HT1080 (cell line): Measurements from ENCODE around the gene KCNIP2. TPM values are rescaled to one million over a fixed set of nuclear protein-coding genes. Genes with fewer than 3 reads are reported as not detected.
"Not testable (repeated sequence)": the region's sequence is repeated elsewhere in the genome, so short reads cannot be mapped to it uniquely, and the experiment has no call there.

Experiments used
- DNase-seq: peaks from one replicate; pipeline ENCODE4 v3.0.0-alpha.2; 2015; ENCODE audit warnings: low read depth
- total RNA-seq: library from RNA; depleted of rRNA; stranded (reverse); fragments of >200 nt; shearing (Covaris generic); gene quantifications from 2 replicates; pipeline ENCODE4 v1.2.3, GENCODE V29; 2014

KCNIP2 gene
- total RNA-seq, 1 experiment from 2014 or later, result 1.2 TPM

DNA sequence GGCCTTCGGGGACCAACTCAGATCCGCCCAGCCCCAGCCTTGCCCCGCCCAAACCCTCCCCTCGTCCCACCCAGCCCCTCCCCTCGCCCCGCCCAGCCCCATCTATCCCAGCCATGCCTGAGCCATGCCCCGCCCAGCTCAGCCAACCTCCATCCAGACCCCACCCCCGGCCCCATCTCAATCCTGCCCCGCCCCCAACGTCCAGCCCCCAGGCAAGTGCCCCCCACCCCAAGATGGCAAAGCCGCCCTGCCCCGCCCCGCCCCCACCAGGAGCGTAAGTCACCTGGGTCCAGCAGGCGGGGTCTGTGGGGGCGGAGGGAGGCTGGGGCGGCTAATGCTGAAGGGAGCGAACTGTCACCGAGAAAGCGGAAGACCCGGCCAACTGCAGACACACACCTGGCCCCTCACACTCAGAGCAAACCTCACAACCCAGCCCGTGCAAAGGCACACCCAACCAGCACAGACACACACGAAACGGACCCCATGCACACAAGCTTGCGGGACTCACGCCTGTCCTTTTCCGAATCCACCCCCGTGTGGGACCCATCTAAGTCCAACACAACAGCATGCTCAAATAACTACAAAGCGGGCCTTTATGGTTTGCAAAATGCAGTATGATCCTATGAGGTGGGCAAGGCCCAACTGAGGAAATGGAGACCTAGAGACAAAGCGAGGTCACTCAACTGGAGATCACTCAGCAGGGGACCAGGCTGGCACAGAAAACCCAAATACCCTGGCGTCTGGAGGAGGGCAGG lies 13.9 kb downstream of the KCNIP2 start:
- DNase-seq, result no peak

DNA sequence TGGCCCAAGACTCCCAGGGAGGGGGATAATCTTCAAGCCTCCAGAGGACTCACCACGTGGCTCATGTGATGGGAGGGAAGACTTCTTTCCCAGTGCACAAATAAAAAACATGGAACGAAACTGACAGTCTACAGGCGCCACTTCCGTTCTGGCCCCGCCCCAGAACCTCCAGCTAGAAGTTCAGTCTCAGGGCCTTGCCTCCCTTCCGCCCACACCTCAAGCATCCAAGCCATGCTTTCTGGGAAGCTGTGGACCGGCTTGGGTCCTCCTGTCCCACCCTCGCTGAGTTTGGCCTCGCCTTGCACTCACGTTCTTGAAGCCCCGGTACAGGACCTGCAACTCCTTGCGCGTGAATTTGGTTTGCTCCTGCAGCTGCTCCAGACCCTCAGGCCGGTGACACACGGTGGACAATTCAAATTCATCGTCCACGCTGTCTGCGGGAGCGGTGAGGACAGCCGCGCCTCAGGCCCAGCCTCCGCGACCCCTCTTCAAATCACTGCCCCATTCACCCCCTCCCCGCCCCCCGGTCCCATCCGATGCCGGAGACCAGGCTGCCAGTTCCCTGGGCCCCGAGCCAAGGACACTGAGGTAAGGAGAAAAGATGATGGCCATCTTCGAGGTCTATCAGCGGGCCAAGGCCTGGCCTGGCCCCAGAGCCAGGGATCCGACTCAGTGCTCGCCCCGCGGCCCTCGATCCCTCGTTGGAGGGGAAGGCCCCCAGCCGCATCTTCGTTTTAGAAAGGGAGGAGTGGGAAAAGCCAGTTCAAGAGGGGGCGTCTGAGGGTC lies 14.6 kb downstream of the KCNIP2 start:
- DNase-seq, result no peak

DNA sequence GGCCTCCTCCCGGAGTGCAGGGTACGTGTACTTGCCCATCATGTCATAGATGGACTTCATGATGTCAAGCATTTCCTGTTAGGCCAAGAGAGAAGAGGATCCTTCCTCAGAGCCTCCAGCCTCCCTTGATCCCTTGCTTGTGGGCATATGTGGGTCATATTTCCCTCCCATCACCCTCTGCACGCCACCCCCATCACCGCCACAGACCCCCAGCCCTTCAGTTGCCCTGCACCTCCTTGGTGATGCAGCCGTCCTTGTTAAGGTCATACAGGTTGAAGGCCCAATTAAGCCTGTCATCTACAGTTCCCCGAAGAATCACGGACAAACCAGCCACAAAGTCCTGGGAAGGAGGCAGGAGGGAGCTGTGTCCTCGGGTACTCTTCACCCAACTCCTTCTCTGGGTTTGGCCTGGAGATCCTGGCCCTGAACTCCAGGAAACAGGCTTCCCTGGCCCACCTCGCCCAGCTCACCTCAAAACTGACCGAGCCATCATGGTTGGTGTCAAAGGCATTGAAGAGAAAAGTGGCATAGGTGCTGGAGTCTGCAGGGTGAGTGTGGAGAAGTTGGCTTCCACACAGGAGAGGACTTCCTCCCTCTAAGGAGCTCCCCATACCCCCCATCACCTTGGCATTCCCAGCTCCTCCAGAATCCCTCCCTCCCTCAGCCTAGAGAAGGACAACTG lies 15.5 kb downstream of the KCNIP2 start:
- no peak for DNase-seq

DNA sequence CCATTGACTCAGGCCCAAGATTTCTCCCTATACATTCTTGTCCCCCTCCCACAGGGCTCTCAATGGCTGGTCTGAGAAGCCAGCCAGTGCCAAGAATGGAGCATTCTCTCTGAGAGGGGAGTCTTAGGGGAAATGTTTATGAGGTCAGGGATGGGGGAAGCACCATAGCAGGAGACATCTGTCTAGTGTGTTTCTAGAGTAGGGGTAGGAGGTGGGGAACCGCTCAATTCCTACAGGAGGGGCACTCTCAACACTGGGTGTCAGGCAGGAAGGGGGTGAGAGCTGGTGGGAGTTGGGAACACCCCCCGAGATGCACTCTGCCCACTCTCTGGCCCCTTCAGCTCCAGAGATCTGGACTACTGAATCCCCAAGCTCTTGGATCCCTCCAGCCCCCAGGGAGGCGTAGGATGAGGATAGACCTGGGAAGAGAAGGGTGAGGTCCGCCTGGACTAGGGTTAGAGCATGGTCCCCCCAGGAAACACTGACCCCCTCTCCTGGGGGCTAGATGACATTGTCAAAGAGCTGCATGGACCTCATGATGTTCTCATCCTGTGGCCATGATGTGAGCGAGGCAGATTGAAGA lies 16.7 kb downstream of the KCNIP2 start:
- no peak for DNase-seq

DNA sequence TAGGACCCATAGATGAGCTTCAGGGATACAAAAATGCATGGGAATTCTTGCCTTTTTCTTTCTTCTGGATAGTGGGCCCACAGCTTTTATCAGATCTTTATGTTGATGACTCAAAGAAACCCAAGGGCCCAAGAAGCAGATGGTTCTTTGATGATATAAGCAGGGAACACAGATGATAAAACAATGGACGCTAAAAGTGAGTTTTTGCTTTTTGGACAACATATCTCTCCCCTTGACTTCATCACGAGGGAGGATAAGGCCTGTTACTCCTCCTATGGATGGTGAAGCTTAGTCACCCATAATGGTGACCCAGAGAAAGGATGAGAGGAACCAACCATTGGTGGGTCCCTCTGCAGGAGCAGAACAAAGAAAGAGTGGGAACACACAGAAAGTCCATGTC lies 18.9 kb downstream of the KCNIP2 start:
- DNase-seq, result no peak

DNA sequence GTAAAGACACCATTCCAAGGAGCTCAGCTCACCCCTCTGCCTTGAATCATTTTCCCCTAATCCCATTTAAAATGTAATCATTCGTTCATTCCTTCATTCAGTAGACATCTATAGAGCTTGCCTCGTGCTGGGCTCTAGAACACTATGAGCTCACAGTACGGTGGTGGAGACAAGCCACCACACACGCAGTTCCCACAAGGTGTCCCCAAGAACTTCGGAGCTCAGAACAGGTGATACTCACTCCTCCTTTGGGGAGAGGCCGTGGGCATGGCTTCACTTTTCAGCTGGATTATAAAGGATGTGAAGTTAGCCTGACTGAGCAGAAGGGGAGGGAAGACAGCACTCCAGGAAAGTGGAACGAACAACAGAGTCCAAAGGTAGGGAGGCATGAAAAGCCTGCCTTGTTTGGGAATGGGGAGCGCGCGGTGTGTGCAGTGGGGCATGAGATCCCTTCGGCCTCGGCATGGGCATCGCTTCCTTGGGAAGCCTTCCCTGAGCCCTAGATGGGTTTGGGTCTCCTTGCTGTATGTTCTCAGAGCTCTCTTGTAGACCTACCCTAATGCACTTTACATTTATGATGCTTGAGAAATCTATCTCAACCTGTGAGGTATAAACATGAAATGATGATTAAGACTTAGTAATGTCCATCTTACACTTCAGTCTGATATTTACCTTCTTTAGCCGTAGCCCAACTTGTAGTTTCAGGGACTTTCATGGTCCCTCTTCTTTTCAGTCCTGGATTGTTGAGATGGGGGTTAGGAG lies 24.5 kb downstream of the KCNIP2 start:
- DNase-seq, result no peak

DNA sequence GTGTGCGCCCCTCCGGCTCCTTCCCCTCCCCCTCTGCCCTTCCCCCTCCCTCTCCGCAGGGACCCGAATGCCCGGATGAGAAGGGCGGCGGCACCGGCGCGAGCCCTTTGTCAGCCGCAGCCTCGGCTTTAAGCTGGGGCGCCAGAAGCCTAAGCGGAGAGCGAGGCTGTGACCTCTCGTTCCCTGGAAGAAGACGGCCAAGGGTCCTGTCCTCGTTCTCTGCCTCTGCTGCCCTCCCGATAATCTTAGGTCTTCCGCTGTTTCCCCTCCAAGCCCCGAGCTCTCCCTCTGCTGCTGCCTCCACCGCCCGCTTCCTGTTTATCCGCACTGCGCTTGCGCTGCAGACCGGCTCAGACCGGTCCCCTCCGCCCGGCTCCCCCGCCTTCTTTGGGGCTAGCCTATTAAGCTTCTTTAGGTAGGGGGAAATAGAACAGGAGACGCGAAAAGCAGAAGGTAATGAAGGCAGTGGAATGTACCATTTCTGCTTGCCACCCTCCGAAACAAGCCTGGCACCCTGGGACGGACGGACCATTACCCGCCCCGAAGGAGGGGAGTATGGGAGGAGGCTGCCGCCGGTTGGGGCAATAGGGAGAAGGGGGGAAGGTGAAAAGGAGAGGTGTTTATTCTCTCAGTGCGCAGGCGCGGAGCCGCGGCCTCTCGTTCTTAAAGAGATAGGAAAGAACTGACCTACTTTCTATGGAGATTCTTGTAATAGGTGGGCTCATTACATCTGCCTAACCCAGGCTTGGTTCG lies 25.3 kb downstream of the KCNIP2 start, which contains the start of gene OGA:
Gene OGA, minus strand, starts transcription at position 326 of the 753 bp plus-strand sequence. CDS start 422 bp downstream, outside the sequence.
- DNase-seq, result peak; percentile 99

DNA sequence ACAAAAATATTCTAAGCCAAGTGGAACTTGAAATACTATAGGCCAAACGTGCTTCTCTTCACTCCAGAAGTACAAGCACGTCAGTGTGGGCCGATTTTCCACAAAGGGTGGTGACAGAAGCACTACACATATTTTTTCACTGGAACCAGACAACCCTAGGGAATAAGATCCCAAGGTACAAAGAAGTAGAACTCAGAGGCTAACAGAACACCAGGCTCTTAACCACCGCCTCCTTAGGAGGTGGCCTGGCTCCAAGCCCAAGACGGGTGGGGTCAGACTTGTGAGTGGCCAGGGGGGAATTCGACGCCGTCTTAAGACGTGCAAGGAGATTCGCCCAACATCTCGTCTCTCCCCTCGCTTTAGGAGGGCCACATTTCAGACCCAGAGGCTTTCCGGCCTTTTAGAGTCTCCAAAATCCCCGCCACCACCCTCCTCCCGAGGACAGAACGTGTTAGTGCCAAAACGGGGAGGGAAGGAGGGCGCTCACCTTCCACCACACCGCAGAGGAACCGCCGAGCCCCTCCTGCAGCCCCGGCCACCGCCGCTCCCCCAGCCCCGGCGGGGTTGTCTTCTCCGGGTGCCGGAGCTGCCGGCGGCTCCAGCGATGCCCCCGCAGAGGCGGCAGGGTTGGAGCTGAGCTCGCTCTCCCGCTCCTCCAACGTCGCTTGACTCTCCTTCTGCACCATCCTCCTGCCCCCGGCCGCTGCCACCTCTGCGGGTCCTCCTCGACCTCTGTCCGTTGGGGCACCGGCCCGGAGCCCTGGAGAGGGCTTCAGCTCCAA lies 26.1 kb downstream of the KCNIP2 start:
- DNase-seq, result peak; percentile 91

DNA sequence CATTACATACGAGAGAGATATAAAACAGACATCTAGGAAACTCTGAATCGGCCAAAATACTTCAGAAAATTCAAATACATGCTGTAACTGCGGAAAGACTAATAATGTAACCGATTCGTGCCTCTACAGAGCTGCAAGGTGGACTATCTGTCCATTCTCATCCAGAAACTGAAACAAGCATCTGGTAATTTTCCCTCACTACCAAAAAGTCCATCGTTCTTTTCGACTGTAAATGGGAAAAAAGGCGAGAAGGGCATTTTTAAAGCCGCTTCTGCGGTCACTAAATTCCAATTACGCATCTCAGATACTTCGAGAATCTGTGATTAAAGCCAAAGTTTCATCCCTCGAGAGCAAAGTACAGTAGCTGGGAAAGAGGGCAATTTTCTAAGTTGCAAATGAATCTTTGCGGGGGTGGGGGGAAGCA lies 26.7 kb downstream of the KCNIP2 start:
- DNase-seq, result no peak

DNA sequence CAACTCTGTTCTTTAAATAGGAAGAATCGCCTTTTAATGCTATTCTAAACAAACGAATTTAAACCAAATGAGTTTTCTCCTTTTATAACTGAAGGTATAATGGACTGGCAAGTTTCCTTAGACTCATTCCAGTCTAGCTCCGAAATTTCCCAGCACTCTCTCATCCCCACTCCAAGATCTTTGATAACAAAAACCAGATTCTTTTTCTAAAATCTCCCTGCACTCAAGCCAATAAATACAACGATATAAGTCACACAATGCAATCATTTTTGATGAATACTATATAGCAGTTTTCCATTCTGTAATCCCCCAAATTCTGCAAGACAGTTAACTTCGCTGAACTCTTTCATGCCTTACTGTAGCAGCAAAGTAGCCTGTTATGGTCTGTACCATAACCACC lies 27.2 kb downstream of the KCNIP2 start:
- DNase-seq, result no peak

DNA sequence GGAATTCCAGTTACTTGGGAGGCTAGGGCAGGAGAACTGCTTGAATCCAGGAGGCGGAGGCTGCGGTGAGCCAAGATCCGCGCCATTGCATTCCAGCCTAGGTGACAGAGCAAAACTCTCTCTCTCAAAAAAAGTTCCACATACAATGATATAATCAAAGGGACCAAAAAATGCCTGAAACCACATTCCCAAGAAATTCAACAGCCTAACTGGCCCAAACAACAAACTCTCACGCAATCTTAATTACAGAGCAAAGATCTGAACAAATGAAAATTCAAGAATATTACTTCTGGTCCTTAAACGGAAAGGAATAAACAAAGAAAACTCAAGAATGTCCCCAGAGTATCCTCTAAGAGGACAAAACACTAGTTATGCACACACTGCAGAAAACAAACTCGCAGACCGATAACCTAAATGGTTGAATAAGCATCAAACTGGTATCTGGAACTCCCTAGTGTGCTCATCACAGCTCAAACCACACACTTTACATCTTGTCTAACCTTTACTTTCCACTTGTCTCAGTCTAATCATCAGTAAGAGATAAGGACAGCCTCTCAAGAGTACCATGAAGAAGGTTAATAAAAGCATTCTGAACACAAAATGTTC lies 29.0 kb downstream of the KCNIP2 start:
- no peak for DNase-seq

DNA sequence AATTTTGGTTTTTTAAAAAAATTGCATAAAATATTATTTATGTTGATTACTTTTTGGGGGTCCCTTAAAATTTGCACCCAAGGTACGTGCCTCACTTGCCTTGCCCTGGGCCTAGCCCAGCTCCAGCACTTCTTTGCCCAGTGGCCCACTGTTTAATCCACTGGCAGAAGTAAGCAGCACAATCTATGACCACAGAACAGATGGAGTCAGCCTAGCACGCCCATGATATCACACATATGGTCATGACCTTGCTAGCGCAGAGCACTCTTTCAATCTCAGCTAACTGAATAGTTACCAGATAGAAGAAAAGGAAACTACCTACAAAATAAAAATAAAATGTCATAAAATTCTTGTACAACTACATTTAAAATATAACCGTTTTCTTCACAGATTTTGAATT lies 31.0 kb downstream of the KCNIP2 start:
- DNase-seq, result no peak

DNA sequence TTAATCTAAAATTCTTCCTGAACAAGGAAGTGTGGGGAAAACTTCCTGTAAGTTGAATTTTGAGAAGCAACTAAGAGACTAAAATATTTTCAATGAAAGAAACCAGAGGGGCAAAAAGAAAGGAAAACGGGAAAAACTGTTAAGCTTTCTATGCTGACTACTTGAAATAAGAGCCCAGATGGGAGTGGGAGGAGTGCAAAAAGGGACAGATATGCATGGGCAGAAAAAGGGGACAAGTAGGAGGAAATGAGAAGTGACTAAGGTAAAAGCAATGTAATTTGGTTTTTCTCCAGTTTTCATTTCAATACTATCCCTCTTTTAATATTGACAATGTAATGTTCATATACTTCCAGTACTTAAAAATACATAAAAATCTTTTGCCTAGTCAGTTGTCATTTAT lies 36.4 kb downstream of the KCNIP2 start:
- DNase-seq, result no peak

DNA sequence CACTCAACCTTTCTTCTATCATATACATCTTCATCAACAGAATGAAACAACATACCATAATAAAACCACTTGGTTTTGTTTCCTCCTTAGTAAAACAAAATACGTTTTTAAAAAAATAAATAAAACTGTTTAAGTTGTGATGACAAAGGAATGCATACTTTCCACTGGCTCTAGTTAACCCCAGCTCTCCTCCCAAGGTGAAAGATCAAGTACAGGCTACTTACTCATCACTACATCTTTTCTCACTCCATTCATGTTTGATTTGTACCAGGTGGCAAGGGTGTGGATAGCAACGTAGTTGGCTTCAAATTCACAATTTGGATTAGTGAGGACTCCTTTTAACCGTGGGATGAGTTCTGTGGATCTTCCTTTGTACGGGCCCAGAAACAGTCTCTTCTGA lies 40.1 kb downstream of the KCNIP2 start:
- no peak for DNase-seq

DNA sequence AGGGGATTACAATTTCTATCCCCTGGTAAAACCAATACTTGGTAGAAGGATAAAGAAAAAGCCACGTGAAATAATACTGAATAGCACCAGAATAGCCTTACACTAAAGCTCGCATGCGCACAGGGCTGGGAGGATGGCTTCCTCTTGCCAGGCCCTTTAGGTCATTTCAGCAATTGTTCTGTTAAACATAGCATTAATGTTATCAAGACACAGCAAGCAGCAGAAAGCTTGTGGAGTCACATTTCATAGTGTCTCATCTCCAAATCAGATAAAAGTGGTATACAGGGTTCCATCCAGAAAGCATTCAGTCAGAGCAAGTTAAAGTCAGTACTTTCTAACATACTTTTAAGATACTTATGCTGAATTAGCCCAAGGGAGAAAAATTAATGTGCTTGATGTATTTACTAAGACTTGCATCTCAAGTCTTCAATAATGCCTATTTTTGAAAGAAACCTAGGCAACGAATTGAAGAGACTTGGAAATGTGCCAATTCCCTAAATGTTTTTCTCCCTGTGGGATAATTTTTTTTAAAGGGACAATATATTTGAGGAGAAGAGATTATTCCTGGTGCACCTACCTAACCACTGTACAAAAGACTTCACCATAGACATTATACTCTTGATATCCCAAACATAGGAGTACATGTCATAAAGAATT lies 46.1 kb downstream of the KCNIP2 start:
- no peak for DNase-seq

DNA sequence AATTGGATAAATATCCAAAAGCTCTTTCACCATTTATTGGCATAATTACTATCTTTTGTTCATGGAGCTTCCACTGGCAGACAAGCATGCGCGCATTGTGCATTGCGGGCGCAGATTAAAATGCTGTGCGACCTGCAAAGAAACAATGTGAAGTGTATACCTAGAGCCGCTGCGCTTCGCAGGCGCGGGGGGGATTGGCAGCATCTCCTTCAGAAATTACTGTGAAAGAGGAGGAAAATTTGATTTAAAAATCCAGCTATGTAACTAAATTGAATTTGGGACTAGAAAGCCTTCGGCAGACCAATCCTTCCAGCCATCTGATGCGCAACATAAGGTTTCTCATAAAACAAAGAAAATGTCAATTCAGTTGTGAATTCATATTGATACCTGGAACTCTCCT lies 50.1 kb downstream of the KCNIP2 start:
- DNase-seq, result no peak

DNA sequence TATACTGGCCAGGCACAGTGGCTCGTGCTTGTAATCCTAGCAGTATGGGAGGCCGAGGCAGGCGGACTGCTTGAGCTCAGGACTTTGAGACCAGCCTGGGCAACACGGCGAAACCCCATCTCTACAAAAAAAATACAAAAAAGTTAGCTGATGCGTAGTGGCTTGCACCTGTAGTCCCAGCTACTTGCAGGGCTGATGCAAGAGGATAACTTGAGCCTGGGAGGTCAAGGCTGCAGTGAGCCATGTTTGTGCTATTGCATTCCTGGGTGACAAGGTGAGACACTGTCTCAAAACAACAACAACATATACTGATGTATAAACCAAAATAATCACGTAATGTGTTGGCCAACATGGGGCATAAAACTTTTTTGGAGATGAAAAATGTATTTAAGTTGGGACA lies 53.9 kb downstream of the KCNIP2 start:
- DNase-seq, result no peak

DNA sequence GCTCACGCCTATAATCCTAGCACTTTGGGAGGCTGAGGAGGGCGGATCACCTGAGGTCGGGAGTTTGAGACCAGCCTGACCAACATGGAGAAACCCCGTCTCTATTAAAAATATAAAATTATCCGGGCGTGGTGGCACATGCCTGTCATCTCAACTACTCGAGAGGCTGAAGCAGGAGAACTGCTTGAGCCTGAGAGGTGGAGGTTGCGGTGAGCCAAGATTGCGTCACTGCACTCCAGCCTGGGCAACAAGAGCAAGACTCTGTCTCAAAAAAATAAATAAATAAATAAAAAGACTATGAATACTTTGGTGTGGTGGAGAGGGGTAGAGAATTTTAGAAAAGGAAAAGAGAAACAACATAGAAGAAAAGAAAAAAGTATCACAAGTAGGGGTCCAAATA lies 54.4 kb downstream of the KCNIP2 start:
- DNase-seq, result not testable (repeated sequence)
